SK-N-SH (cell line): ENCODE results near the gene RAPGEF1. TPM values are rescaled to one million over a fixed set of nuclear protein-coding genes. Genes with fewer than 3 reads are reported as not detected.

ENCODE experiments used
- CTCF ChIA-PET: fragments of 300-600, 350-600 bp; formaldehyde crosslinking; extraction: SDS; loops from one replicate; lab custom pipeline; 2021; lab: Yijun Ruan, JAX
- POLR2A ChIA-PET: fragments of 350-600 bp; sonication (Branson Sonifier 250); formaldehyde crosslinking; extraction: SDS; loops from one replicate; lab custom pipeline; 2020; ENCODE audit warnings: antibody characterized with exemption, inconsistent platforms; lab: Yijun Ruan, JAX
- DNase-seq: peaks from one replicate; pipeline ENCODE4 v3.0.0; 2012
- H2AFZ ChIP-seq: fragments of 200-600 bp; sonication (generic); 2 replicates; pipeline ENCODE4 v1.8.1; 2016; ENCODE audit warnings: antibody characterized with exemption, mild to moderate bottlenecking, low read depth
- H3F3A ChIP-seq: fragments of 200-600 bp; sonication (generic); replicated peaks from 2 replicates; pipeline ENCODE3; 2016; ENCODE audit warnings: antibody characterized with exemption, mild to moderate bottlenecking; ENCODE audit not compliant: insufficient read depth
- H3K27ac ChIP-seq, 2 experiments: fragments of 200-500 bp in 1 of 2; fragments of 200-600 bp in 1 of 2; sonication (Bioruptor generic) in 1 of 2; sonication (generic), shearing (Covaris generic) in 1 of 2; 2 replicates each; pipeline versions ENCODE4 v1.5.1 to v1.6.1; 2014 to 2016; ENCODE audit warnings: low read depth in 2 of 2, inconsistent platforms in 1 of 2, low read length in 1 of 2, mild to moderate bottlenecking in 1 of 2, mixed read lengths in 1 of 2
- H3K27me3 ChIP-seq: fragments of 200-600 bp; sonication (generic), shearing (Covaris generic); 2 replicates; pipeline ENCODE4 v1.6.1; 2016; ENCODE audit warnings: mixed run types; ENCODE audit not compliant: insufficient read depth
- H3K36me3 ChIP-seq, 2 experiments: fragments of 200-500 bp in 1 of 2; fragments of 200-600 bp in 1 of 2; sonication (Bioruptor generic) in 1 of 2; sonication (generic) in 1 of 2; replicated peaks in 1 of 2; 2 replicates each; pipeline versions ENCODE3 to v1.5.1; 2014 to 2016; ENCODE audit warnings: low read length in 1 of 2, mild to moderate bottlenecking in 1 of 2; ENCODE audit not compliant: insufficient read depth in 2 of 2, control insufficient read depth in 1 of 2
- H3K4me1 ChIP-seq, 2 experiments: fragments of 200-500 bp in 1 of 2; fragments of 200-600 bp in 1 of 2; sonication (Bioruptor generic) in 1 of 2; sonication (generic), shearing (Covaris generic) in 1 of 2; 2 replicates each; pipeline versions ENCODE4 v1.5.1 to v1.6.1; 2014 to 2016; ENCODE audit warnings: low read depth in 1 of 2, low read length in 1 of 2, mixed run types in 1 of 2; ENCODE audit not compliant: insufficient read depth in 2 of 2, control insufficient read depth in 1 of 2
- H3K4me2 ChIP-seq: fragments of 200-600 bp; sonication (generic), shearing (Covaris generic); 2 replicates; pipeline ENCODE4 v1.6.1; 2017; ENCODE audit warnings: mixed run types
- H3K4me3 ChIP-seq, 2 experiments: fragments of 200-500 bp in 1 of 2; fragments of 200-600 bp in 1 of 2; sonication (Bioruptor generic) in 1 of 2; sonication (generic), shearing (Covaris generic) in 1 of 2; 2 replicates each; pipeline versions ENCODE4 v1.5.1 to v1.8.1; 2014 to 2016; ENCODE audit warnings: low read depth in 2 of 2, inconsistent platforms in 1 of 2, low read length in 1 of 2, mild to moderate bottlenecking in 1 of 2, mixed read lengths in 1 of 2, moderate library complexity in 1 of 2
- H3K79me2 ChIP-seq: fragments of 200-600 bp; sonication (generic); 2 replicates; pipeline ENCODE4 v1.8.1; 2017; ENCODE audit warnings: mild to moderate bottlenecking; ENCODE audit not compliant: insufficient read depth
- H3K9ac ChIP-seq: fragments of 200-600 bp; sonication (generic); 2 replicates; pipeline ENCODE4 v1.6.1; 2017; ENCODE audit warnings: mixed run types
- H3K9me2 ChIP-seq: fragments of 200-600 bp; sonication (generic); 2 replicates; pipeline ENCODE4 v1.6.1; 2017; ENCODE audit warnings: mixed run types
- H3K9me3 ChIP-seq: fragments of 200-600 bp; sonication (generic); 2 replicates; pipeline ENCODE4 v1.6.1; 2017; ENCODE audit warnings: mixed run types, mild to moderate bottlenecking, moderate library complexity
- H4K20me1 ChIP-seq: fragments of 200-600 bp; sonication (generic); 2 replicates; pipeline ENCODE4 v1.6.1; 2017; ENCODE audit warnings: mild to moderate bottlenecking, mixed run types; ENCODE audit not compliant: insufficient read depth
- EZH2phosphoT487 ChIP-seq: fragments of 200-600 bp; sonication (generic); IDR thresholded peaks from 2 replicates; pipeline ENCODE4 v1.6.1; 2017; ENCODE audit warnings: low read depth, mixed run types, mild to moderate bottlenecking, antibody characterized with exemption, moderate library complexity, borderline replicate concordance
- FOSL2 ChIP-seq: IDR thresholded peaks from 2 replicates; pipeline ENCODE4 v1.4.0; 2012; ENCODE audit warnings: low read depth, mild to moderate bottlenecking, moderate library complexity, borderline replicate concordance
- FOXM1 ChIP-seq: IDR thresholded peaks from 2 replicates; pipeline ENCODE4 v1.4.0; 2012; ENCODE audit warnings: low read depth, mild to moderate bottlenecking
- MAX ChIP-seq: IDR thresholded peaks from 2 replicates; pipeline ENCODE4 v1.4.0; 2012; ENCODE audit warnings: low read depth
- MEF2A ChIP-seq: IDR thresholded peaks from 2 replicates; pipeline ENCODE4 v1.4.0; 2012; ENCODE audit warnings: low read depth, borderline replicate concordance
- NFIC ChIP-seq: IDR thresholded peaks from 2 replicates; pipeline ENCODE4 v1.4.0; 2012; ENCODE audit warnings: borderline replicate concordance
- RAD21 ChIP-seq: IDR thresholded peaks from 2 replicates; pipeline ENCODE4 v1.6.1; 2012; ENCODE audit warnings: mild to moderate bottlenecking, low read length
- RFX5 ChIP-seq: IDR thresholded peaks from 2 replicates; pipeline ENCODE4 v1.6.1; 2012; ENCODE audit warnings: mild to moderate bottlenecking, improper control_type of control experiment, low read length
- SMC3 ChIP-seq: IDR thresholded peaks from 2 replicates; pipeline ENCODE4 v1.6.1; 2012; ENCODE audit warnings: low read depth, low read length, improper control_type of control experiment
- TAF1 ChIP-seq: IDR thresholded peaks from 2 replicates; pipeline ENCODE4 v1.6.1; 2012; ENCODE audit warnings: low read depth, mild to moderate bottlenecking, low read length, moderate library complexity, borderline replicate concordance
- USF1 ChIP-seq: IDR thresholded peaks from 2 replicates; pipeline ENCODE4 v1.4.0; 2012; ENCODE audit warnings: low read depth, borderline replicate concordance
- YY1 ChIP-seq: IDR thresholded peaks from 2 replicates; pipeline ENCODE4 v1.4.0; 2012; ENCODE audit warnings: low read depth, mild to moderate bottlenecking
- WGBS: methylation state at CpG from one replicate; pipeline ENCODE4 v1.1.6; 2017; ENCODE audit warnings: low lambda C conversion rate; 5-methylcytosine and 5-hydroxymethylcytosine counted together
- polyA plus RNA-seq, 3 experiments: library from polyadenylated mRNA; depleted of rRNA; stranded (reverse); fragments of >200 nt; gene quantifications; 2 replicates each; pipeline ENCODE4 v1.2.3, GENCODE V29; 2012
- TF ChIP-seq, protein P1 (sequence below): fragments of 200-600 bp; sonication (generic); IDR thresholded peaks from 2 replicates; pipeline ENCODE4 v1.6.1; 2017; ENCODE audit warnings: antibody characterized with exemption, mild to moderate bottlenecking, moderate library complexity
- TF ChIP-seq, protein P2 (sequence below): fragments of 150-350 bp; IDR thresholded peaks from 2 replicates; pipeline ENCODE4 v1.6.1; 2017; ENCODE audit warnings: antibody characterized with exemption, low read length, low read depth, borderline replicate concordance

Gene RAPGEF1
- polyA plus RNA-seq, 1 of the 3 experiments (the other 2 are of a cell fraction): 26.2 TPM

DNA sequence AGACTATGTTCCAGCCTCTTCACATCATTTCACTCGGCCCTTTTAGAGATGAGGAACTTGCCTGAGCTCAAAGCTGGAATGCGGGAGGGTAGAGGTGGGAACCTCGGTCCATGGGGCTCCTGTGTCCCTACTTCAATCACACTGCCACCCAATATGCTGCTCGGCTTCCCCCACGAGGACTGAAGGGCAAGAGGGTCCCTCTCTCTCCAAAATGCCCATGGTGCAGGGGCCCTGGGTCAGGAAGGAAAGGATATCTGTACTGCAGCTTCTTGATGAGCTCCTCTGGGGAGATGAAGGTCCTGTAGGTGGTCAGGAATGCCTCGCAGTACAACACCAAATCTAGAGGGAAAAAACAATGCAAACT is 148.0 kb downstream of the RAPGEF1 start:
- Histone ChIP-seq H3K79me2 (no peaks in the 10 kb centered on the region), H4K20me1 (no peaks in the 10 kb centered on the region), H3K4me3 (no peak overlapping the region), H3K9me2 (no peaks in the 10 kb centered on the region), H3K4me2 (no peak overlapping the region), H3K4me1 (no peaks in the 10 kb centered on the region), H3K36me3 (peaks cover 0 to 40% of the 10 kb centered on the region in 2 experiments), H3K27ac (no peak overlapping the region), H3K27me3 (no peaks in the 10 kb centered on the region), H3K9ac (no peak overlapping the region), H3F3A (no peaks in the 10 kb centered on the region), H2AFZ (no peak overlapping the region), H3K9me3 (no peaks in the 10 kb centered on the region)
- TF ChIP-seq, protein P1, sequence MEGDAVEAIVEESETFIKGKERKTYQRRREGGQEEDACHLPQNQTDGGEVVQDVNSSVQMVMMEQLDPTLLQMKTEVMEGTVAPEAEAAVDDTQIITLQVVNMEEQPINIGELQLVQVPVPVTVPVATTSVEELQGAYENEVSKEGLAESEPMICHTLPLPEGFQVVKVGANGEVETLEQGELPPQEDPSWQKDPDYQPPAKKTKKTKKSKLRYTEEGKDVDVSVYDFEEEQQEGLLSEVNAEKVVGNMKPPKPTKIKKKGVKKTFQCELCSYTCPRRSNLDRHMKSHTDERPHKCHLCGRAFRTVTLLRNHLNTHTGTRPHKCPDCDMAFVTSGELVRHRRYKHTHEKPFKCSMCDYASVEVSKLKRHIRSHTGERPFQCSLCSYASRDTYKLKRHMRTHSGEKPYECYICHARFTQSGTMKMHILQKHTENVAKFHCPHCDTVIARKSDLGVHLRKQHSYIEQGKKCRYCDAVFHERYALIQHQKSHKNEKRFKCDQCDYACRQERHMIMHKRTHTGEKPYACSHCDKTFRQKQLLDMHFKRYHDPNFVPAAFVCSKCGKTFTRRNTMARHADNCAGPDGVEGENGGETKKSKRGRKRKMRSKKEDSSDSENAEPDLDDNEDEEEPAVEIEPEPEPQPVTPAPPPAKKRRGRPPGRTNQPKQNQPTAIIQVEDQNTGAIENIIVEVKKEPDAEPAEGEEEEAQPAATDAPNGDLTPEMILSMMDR: no peak
- TF ChIP-seq FOXM1 (no peak), RFX5 (no peak), NFIC (no peak), TAF1 (no peak), YY1 (no peak), EZH2phosphoT487 (no peak), MEF2A (no peak), FOSL2 (no peak), MAX (no peak)
- TF ChIP-seq, protein P2, sequence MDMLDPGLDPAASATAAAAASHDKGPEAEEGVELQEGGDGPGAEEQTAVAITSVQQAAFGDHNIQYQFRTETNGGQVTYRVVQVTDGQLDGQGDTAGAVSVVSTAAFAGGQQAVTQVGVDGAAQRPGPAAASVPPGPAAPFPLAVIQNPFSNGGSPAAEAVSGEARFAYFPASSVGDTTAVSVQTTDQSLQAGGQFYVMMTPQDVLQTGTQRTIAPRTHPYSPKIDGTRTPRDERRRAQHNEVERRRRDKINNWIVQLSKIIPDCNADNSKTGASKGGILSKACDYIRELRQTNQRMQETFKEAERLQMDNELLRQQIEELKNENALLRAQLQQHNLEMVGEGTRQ: no peak
- 78% methylated on average over 6 of the region's 6 CpGs for WGBS
- POLR2A ChIA-PET: no interaction called here
- no peak for DNase-seq
- CTCF ChIA-PET: interaction anchor here (0.6 to 5.8 kb wide), 25 partner anchors 9 to 243 kb away, joined by 3 to 55 read pairs (median 6); partner anchors contain the start of gene RAPGEF1

DNA sequence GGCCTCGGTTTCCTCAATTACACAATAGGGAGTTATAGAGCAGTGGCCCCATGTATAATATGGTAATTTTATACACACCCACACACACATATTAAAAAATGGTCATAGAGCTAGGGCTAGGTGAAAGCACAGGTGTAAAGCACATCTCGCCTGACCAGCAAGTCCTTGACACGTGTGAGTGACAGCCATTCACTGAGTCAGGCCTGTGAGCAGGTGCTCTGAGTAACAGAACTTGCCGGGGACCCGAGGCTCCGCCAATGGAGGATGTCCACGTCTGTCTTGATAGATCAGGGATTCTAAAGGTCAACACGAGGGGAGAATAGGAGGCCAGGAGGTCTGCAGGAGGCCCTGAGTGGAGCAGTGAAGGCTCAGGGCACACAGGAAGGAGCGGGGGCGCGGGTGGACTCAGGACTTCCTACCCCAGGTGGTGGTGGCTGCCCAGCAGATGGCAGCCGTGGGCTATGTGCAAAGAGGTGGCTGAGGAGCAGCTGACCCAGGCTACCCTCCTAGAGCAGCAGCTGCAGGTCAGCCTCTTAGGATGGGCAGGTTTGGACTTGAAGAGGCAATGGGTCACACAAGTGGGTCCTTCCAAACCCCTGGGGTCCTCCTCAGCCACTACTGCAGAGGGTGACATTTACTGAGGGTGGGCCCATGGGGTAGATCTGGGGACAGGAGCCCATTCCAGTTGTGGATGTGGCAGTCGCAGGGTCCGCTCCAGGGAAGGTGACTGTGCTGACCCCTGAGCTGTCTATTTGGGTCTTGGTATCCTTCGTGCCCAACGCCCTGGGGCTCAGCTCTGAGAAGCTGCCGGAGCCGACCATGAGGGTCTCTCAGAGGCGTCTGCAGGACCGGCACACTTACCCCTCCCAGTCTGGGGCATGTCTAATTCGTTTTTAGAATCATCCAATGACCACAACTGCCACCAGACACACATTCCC is 148.7 kb downstream of the RAPGEF1 start:
- Histone ChIP-seq H3K36me3 (peaks cover 0 to 35% of the 10 kb centered on the region in 2 experiments), H3K9me2 (no peaks in the 10 kb centered on the region), H3K9me3 (no peaks in the 10 kb centered on the region), H3K4me2 (no peak overlapping the region), H3K4me1 (no peaks in the 10 kb centered on the region), H3K27ac (no peak overlapping the region), H3K79me2 (no peaks in the 10 kb centered on the region), H4K20me1 (no peaks in the 10 kb centered on the region), H3F3A (no peaks in the 10 kb centered on the region), H3K9ac (no peak overlapping the region), H3K4me3 (no peak overlapping the region; a peak in 1 of 4 replicates)
- 66% methylated on average over 12 of the region's 21 CpGs for WGBS
- ChIA-PET CTCF (interaction anchor here (0.6 to 5.8 kb wide), 25 partner anchors 9 to 242 kb away, joined by 3 to 55 read pairs (median 6); partner anchors contain the start of gene RAPGEF1), POLR2A (no interaction called here)
- TF ChIP-seq USF1: no peak
- no peak for TF ChIP-seq FOXM1
- peak; percentile 91 for TF ChIP-seq RAD21
- peak; percentile 97 for TF ChIP-seq SMC3
- TF ChIP-seq, protein P1: peak; percentile 82
- TF ChIP-seq, all 33 proteins: peak for 3
- Histone ChIP-seq H3K27me3 (no peaks in the 10 kb centered on the region), H2AFZ (no peak overlapping the region)
- DNase-seq: peak; percentile 91
